SKM-1 (cell line): Measurements from ENCODE around the gene ARRDC4.

Experiments used
- DNase-seq: peaks from one replicate; lab custom pipeline; 2025; ENCODE audit not compliant: unreplicated experiment; lab: John Stamatoyannopoulos, UW

ARRDC4 gene

DNA sequence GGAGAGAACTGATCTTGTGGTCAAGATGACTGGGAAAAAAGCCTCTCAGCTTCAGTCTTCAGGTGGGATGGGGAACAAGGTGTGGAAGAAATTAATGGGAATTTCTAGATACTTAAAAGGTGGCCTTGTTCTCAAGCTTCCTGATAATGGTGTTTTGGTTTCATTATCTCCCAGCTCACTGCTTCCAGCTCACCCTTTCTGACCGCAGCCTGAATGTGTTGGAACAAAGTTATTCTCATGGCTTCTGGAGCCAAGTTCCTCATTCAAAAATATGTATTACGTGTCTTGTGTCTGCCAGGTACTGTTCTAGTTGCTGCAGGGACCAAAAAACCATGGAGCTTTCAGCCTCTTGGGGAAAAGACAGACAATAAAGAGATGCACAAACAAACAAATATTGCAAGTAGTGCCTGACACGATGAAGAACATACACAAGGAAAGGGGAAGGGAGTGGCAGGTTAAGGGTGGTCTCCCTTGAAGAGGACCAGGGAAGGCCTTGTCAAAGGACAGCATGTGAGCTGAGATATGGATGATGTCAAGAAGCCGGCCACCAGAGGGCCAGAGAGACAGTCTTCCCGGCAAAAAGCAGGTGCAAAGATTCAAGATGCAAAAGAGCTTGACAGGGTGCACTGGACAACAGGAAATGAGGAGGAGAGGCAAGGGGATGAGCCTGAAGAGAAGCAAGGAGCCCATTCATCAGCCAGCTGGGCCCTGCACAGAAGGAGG is 35.5 kb downstream of the ARRDC4 start:
- DNase-seq: peak; percentile 4

GRCh38 chr15:97998307-97999071 is 38.0 kb downstream of the ARRDC4 start:
- no peak for DNase-seq

- DNase-seq: no peak
Measured at GRCh38 chr15:98000249-98001203, 40.0 kb downstream of the ARRDC4 start.

DNA sequence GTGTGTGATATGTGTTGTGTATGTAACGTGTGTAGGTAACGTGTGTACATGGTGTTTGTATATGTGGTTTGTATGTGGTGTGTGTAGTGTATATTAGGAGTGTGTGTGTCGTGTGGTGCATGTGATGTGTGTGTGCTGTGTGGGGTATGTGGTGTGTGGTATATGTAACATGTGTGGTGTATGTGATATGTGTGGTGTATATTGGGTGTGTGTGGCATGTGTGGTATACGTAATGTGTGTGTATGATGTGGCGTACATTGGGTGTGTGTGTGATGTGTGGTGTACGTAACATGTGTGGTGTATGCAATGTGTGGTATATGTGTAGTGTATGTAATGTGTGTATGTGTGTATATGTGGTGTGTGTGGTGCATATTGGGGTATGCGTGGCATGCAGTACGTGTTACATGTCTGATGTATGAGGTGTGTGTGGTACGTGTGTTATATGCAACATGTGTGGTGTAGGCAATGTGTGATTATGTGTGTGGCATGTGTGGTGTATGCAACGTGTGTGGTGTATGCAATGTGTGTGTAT is 41.2 kb downstream of the ARRDC4 start:
- no peak for DNase-seq

- DNase-seq: no peak
Measured at GRCh38 chr15:98002419-98002818, 41.9 kb downstream of the ARRDC4 start.

- no peak for DNase-seq
Measured at GRCh38 chr15:98002866-98003265, 42.4 kb downstream of the ARRDC4 start.

GRCh38 chr15:98003518-98003917 is 43.0 kb downstream of the ARRDC4 start:
- DNase-seq: no peak

- no peak for DNase-seq
Measured at GRCh38 chr15:98003996-98004395, 43.5 kb downstream of the ARRDC4 start.

DNA sequence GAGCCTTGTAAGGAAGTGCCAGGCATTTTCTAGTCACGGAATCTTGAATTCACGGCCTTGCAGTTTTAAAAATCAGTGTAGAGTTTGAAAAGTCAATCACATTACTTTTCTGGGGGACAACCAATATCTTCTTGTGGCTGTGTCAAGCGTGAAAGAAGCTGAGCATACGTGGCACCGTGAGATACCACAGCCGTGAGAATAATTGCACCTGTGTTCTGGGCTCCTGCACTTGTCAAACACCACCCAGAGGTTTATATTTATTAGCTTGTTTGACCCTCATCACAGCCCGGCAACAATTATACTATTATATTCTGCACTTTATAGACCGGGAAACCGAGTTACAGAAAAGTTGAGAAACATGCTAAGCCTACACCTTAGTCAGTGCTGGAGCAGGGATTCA is 45.2 kb downstream of the ARRDC4 start:
- DNase-seq: no peak

DNA sequence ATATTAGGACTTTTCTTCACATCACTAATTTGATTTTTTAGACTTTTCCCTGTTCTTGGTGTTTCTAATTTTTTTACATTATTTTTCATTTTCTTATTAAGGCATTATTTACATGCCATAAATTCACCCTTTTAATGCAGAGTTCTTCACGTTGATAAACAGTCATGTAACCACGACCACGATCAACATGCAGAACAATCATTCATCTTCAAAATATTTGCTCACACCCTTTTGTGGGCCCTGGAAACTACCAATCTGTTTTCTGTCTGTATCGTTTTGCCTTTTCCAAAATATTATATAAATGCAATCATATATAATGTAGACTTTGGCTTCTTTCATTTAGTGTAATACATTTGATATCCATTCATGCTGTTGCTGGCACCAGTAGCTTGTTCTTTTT is 48.7 kb downstream of the ARRDC4 start:
- no peak for DNase-seq

DNA sequence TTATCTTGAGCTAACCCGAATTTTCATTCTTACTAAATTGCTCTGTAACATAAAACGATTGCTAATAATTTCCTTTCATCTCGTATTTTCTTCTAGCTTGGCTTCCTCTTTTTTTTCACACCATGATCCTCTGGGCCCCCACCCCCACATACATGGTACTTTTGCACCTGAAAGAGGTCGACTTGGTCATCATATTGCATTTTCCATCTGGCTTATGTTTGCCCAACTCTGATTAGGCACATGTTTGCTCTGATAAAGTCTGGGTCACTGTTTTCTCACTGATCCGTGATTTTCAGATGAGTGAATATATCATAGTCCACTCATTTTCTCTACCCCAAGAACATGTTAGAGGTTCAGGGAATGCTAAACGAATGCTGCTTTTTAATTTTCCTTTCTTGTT is 49.5 kb downstream of the ARRDC4 start:
- DNase-seq: no peak

- DNase-seq: no peak
Measured at GRCh38 chr15:98012354-98012753, 51.9 kb downstream of the ARRDC4 start.

DNA sequence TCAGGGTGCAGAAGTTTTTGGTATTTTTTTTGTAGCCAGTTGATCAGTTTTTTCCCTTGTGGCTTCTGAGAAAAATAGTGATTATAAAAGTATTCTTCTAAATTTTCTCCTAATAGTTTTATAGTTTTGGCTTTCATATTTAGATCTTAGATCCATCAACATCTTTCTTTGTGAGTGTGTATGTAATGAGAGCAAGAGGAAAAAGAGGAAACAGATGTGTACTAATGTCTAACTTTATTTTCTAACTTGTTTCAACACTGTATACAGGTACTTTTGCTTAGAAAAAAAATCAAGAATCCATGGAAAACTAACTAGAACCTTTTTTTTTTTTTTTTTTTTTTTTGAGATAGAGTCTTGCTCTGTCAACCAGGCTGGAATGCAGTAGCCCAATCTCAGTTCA is 53.1 kb downstream of the ARRDC4 start:
- no peak for DNase-seq

- no peak for DNase-seq
Measured at GRCh38 chr15:98017150-98017964, 56.9 kb downstream of the ARRDC4 start.

DNA sequence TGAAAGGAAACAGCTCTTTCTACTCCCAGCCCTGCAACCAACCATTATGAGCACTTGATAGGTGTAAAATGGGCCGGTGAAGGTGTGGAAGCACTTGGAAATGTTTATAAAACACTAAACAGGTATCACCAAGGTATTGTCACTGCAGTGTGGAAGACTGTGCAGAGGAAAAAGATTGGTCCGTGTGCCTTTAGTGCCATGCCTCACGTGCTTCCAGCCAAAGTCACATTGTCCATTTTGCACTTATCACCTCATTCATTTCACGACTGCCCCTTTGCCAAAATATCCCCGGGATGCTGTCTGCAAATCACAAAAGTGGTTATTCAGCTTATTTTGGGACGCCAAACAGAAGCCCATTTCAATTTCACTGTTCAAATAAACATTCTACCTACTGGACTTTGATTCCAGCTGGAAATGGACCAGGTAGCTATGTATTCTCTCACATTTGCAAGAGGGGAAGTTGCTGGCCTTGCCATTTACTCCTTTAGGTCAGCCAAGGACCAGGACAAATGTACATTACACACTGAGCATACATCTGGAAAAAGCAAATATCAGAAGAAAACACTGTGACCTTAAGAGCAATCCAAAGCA is 58.4 kb downstream of the ARRDC4 start:
- DNase-seq: no peak
